Natural killer cell (primary cell): ENCODE measurements around the gene TMEM208. TPM values are rescaled to one million over a fixed set of nuclear protein-coding genes. Genes with fewer than 3 reads are reported as not detected.

Experiments used
- ATAC-seq, 3 donors: fragments of 150-1000 bp in 2 of 3; fragments of 200-7000 bp in 1 of 3; cut with Tn5 transposase; 1 replicate in 1 of 3; 2 replicates in 2 of 3; pipeline ENCODE4 v1.10.0; 2021; ENCODE audit warnings: mild to moderate bottlenecking in 2 of 3, moderate library complexity in 2 of 3
- DNase-seq, 2 donors: peaks; one replicate each; pipeline versions ENCODE4 v3.0.0 to v3.0.0-alpha.2; 2013 to 2021; ENCODE audit warnings: mixed read lengths in 1 of 2
- H3K27ac ChIP-seq: one replicate; pipeline ENCODE4 v1.5.1; 2013; ENCODE audit warnings: mild to moderate bottlenecking, low read length
- H3K27me3 ChIP-seq: one replicate; pipeline ENCODE4 v1.6.1; 2013; ENCODE audit warnings: low read length; ENCODE audit not compliant: control insufficient read depth, insufficient read depth
- H3K36me3 ChIP-seq: one replicate; pipeline ENCODE4 v1.6.1; 2013; ENCODE audit warnings: low read length; ENCODE audit not compliant: control insufficient read depth, insufficient read depth
- H3K4me1 ChIP-seq: one replicate; pipeline ENCODE4 v1.6.1; 2013; ENCODE audit warnings: low read length; ENCODE audit not compliant: control insufficient read depth, insufficient read depth
- H3K4me3 ChIP-seq: one replicate; pipeline ENCODE4 v1.5.1; 2013; ENCODE audit warnings: low read length
- H3K9me3 ChIP-seq: one replicate; pipeline ENCODE4 v1.6.1; 2013; ENCODE audit warnings: low read length; ENCODE audit not compliant: control insufficient read depth, insufficient read depth
- H3K27ac Mint-ChIP-seq, 2 donors: one replicate each; pipeline ENCODE4 v1.8.0; 2022; ENCODE audit warnings: mild to moderate bottlenecking in 2 of 2, mixed read lengths in 2 of 2, moderate library complexity in 1 of 2
- H3K27me3 Mint-ChIP-seq, 2 donors: one replicate each; pipeline ENCODE4 v1.8.0; 2022; ENCODE audit warnings: low read depth in 2 of 2, mixed read lengths in 2 of 2
- H3K36me3 Mint-ChIP-seq: one replicate; pipeline ENCODE4 v1.8.0; 2022; ENCODE audit warnings: mixed read lengths
- H3K4me1 Mint-ChIP-seq, 2 donors: one replicate each; pipeline ENCODE4 v1.8.0; 2022; ENCODE audit warnings: mixed read lengths in 2 of 2
- H3K4me3 Mint-ChIP-seq: one replicate; pipeline ENCODE4 v1.8.0; 2022; ENCODE audit warnings: mild to moderate bottlenecking, moderate library complexity, mixed read lengths
- H3K9me3 Mint-ChIP-seq, 2 donors: one replicate each; pipeline ENCODE4 v1.8.0; 2022; ENCODE audit warnings: mixed read lengths in 2 of 2
- WGBS: methylation state at CpG from one replicate; pipeline ENCODE4 v1.1.7; 2013; ENCODE audit warnings: missing lambda C conversion rate; ENCODE audit not compliant: insufficient coverage; 5-methylcytosine and 5-hydroxymethylcytosine counted together
- intact Hi-C: fragments of 100-400 bp; cut with micrococcal nuclease; formaldehyde crosslinking; loops from one replicate; pipeline ENCODE4 v1.14.2; 2022
- total RNA-seq, 4 donors: library from RNA; stranded (reverse); fragments of 120-200 nt in 1 of 4; gene quantifications; one replicate each; pipeline versions ENCODE4 v1.2.3 to v1.2.4, GENCODE V29; 2013 to 2022
- TF ChIP-seq, protein P1 (sequence below): fragments of 200-600 bp; IDR thresholded peaks from one replicate; pipeline ENCODE4 v1.8.0; 2022; ENCODE audit warnings: antibody characterized with exemption

The TMEM208 gene
- total RNA-seq, 3 donors from 2014 or later (not counting 1 experiment from before 2014, with no cell fraction given): 34.5 to 39.2 (median 36.7) TPM

GRCh38 chr16:67185651-67186134, 41.2 kb upstream of the TMEM208 start:
- intact Hi-C loops: loop anchor here (1.0 to 2.0 kb wide), 2 partner anchors 41 to 208 kb away; partner anchors contain the start of gene TMEM208
- H3K27ac Mint-ChIP-seq: peak overlapping the region; percentile 82 to 83
- DNase-seq: no peak
- Histone ChIP-seq H3K9me3 (no peaks in the 10 kb centered on the region), H3K27ac (no peak overlapping the region), H3K27me3 (peaks cover 2% of the 10 kb centered on the region), H3K4me3 (no peak overlapping the region), H3K36me3 (no peaks in the 10 kb centered on the region), H3K4me1 (peaks cover 23% of the 10 kb centered on the region)
- no peaks in the 10 kb centered on the region for H3K36me3 Mint-ChIP-seq
- WGBS: 17% methylated on average over 10 of the region's 12 CpGs
- ATAC-seq: no peak
- peaks cover 0 to 5% of the 10 kb centered on the region in 2 donors for H3K27me3 Mint-ChIP-seq
- peak overlapping the region; percentile 95 for H3K4me3 Mint-ChIP-seq
- H3K9me3 Mint-ChIP-seq: no peaks in the 10 kb centered on the region
- TF ChIP-seq, protein P1, sequence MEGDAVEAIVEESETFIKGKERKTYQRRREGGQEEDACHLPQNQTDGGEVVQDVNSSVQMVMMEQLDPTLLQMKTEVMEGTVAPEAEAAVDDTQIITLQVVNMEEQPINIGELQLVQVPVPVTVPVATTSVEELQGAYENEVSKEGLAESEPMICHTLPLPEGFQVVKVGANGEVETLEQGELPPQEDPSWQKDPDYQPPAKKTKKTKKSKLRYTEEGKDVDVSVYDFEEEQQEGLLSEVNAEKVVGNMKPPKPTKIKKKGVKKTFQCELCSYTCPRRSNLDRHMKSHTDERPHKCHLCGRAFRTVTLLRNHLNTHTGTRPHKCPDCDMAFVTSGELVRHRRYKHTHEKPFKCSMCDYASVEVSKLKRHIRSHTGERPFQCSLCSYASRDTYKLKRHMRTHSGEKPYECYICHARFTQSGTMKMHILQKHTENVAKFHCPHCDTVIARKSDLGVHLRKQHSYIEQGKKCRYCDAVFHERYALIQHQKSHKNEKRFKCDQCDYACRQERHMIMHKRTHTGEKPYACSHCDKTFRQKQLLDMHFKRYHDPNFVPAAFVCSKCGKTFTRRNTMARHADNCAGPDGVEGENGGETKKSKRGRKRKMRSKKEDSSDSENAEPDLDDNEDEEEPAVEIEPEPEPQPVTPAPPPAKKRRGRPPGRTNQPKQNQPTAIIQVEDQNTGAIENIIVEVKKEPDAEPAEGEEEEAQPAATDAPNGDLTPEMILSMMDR: peak; percentile 38
- peaks cover 8 to 11% of the 10 kb centered on the region in 2 donors for H3K4me1 Mint-ChIP-seq

GRCh38 chr16:67186550-67186950, 40.4 kb upstream of the TMEM208 start:
- 75% methylated on average over 5 of the region's 5 CpGs for whole genome bisulfite sequencing
- Histone ChIP-seq H3K36me3 (no peaks in the 10 kb centered on the region), H3K27ac (no peak overlapping the region), H3K9me3 (no peaks in the 10 kb centered on the region), H3K4me1 (peaks cover 25% of the 10 kb centered on the region), H3K27me3 (peaks cover 2% of the 10 kb centered on the region), H3K4me3 (no peak overlapping the region)
- Mint-ChIP-seq H3K27ac (no peak overlapping the region), H3K27me3 (peaks cover 0 to 5% of the 10 kb centered on the region in 2 donors), H3K9me3 (no peaks in the 10 kb centered on the region), H3K36me3 (no peaks in the 10 kb centered on the region), H3K4me3 (no peak overlapping the region), H3K4me1 (peaks cover 13 to 16% of the 10 kb centered on the region in 2 donors)
- no peak for ATAC-seq
- intact Hi-C loops: no loop called here
- TF ChIP-seq, protein P1: no peak
- DNase-seq: no peak

DNA sequence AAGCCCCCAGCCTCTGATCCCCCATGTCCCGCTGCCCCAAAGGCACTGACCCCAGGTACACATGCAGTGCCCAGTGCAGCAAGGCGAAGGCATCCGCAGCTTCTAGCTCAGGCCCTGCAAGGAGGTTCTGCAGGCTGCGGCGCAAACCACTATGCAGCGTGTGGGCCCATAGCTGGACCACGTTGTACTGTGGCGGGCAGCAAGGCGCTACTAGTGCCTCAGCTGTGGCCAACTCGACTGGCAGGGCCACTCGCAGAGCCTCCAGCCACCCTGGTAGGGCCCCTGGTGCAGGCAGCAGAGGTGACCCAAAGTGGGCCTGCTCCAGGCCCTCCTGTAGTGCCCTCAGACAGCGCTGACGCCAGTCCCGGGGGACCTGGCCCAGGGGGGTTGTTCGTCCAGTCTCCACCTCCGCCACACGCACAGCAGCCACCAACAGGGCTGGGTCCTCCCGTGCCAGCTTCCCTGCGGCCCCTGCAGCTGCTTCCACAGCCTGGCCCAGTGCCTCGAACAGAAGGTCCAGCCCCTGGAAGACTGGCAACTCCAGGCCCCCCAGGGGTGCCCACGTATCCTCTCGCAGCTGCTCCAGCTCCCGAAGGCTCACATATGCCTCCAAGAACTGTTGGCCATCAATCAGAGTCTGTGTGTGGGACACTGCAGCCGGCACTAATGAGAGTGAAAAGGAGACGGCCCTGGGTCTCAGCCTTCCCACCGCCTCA, 39.6 kb upstream of the TMEM208 start:
- Mint-ChIP-seq H3K4me1 (peaks cover 17 to 22% of the 10 kb centered on the region in 2 donors), H3K27me3 (peaks cover 0 to 5% of the 10 kb centered on the region in 2 donors), H3K27ac (no peak overlapping the region), H3K4me3 (no peak overlapping the region), H3K9me3 (no peaks in the 10 kb centered on the region), H3K36me3 (no peaks in the 10 kb centered on the region)
- H3K27me3 ChIP-seq: peaks cover 2% of the 10 kb centered on the region
- H3K36me3 ChIP-seq: no peaks in the 10 kb centered on the region
- intact Hi-C loops: no loop called here
- H3K9me3 ChIP-seq: no peaks in the 10 kb centered on the region
- no peak overlapping the region for H3K27ac ChIP-seq
- peaks cover 29% of the 10 kb centered on the region for H3K4me1 ChIP-seq
- TF ChIP-seq, protein P1: no peak
- ATAC-seq (no peak), DNase-seq (no peak)
- WGBS: 90% methylated on average over 26 of the region's 26 CpGs
- no peak overlapping the region for H3K4me3 ChIP-seq
